ENCODE data around the gene RHNO1.
"Not testable (repeated sequence)": the region's sequence is repeated elsewhere in the genome, so short reads cannot be mapped to it uniquely, and the experiment has no call there.

The RHNO1 gene

DNA sequence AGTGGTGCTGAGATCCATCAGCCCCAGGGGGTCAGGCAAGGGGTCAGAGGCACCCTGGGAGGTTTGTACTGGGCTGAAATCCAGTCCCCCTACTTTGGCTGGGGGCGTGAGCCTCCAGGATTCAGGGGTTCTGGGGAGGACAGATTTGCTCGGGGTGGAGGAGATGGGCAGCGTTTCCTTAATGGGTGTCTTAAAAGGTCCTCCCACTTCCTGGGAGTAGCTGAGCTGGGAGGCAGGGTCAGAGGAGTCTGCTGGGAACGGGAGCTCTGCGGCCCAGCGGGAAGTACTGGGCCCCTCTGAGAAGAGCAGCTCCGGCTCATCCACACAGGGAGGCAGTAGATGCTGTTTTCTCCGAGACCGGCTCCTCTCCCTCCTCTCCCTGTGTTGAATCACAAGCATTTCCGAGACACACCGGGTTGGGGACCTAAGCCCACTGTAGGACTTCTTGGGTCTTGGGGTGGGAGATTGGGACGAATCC, 18.0 kb upstream of the RHNO1 start:
- H3K4me3 ChIP-seq (ENCODE audit: control insufficient read depth in 1 of 7, extremely low read depth in 1 of 7, insufficient read depth in 4 of 7, low read depth in 2 of 7, low read length in 6 of 7) = no peak overlapping the region
- H3K4me1 ChIP-seq (ENCODE audit: control extremely low read depth in 1 of 4, control insufficient read depth in 4 of 4, insufficient read depth in 4 of 4, low read length in 3 of 4) = no peaks in the 10 kb centered on the region
- ChIA-PET POLR2A (no interaction called here), CTCF (no interaction called here)
- 95% methylated on average over 9 of the region's 12 CpGs for WGBS (ENCODE audit: insufficient coverage)
- no peak for DNase-seq
- no peaks in the 10 kb centered on the region for H3K9me3 ChIP-seq (ENCODE audit: control extremely low read depth in 1 of 5, control insufficient read depth in 4 of 5, insufficient read depth in 2 of 5, low read depth in 1 of 5, low read length in 4 of 5)
- H3K27me3 ChIP-seq (replicated peaks in 2 of 5; ENCODE audit: control insufficient read depth in 4 of 5, insufficient read depth in 5 of 5, low read length in 4 of 5) = no peaks in the 10 kb centered on the region
- H3K27ac ChIP-seq (ENCODE audit: insufficient read depth in 1 of 2, low read depth in 1 of 2, low read length in 2 of 2, poor library complexity in 1 of 2, severe bottlenecking in 2 of 2) = no peak overlapping the region
- H3K36me3 ChIP-seq (ENCODE audit: control insufficient read depth in 4 of 4, insufficient read depth in 4 of 4, low read length in 3 of 4) = peaks cover 5 to 49% (median 25%) of the 10 kb centered on the region in 4 experiments

- Histone ChIP-seq H3K9me3 (ENCODE audit: control extremely low read depth in 1 of 5, control insufficient read depth in 4 of 5, insufficient read depth in 2 of 5, low read depth in 1 of 5, low read length in 4 of 5) (no peaks in the 10 kb centered on the region), H3K4me1 (ENCODE audit: control extremely low read depth in 1 of 4, control insufficient read depth in 4 of 4, insufficient read depth in 4 of 4, low read length in 3 of 4) (no peaks in the 10 kb centered on the region), H3K36me3 (ENCODE audit: control insufficient read depth in 4 of 4, insufficient read depth in 4 of 4, low read length in 3 of 4) (peaks cover 10 to 57% (median 34%) of the 10 kb centered on the region in 4 experiments), H3K27me3 (replicated peaks in 2 of 5; ENCODE audit: control insufficient read depth in 4 of 5, insufficient read depth in 5 of 5, low read length in 4 of 5) (no peaks in the 10 kb centered on the region), H3K4me3 (ENCODE audit: control insufficient read depth in 1 of 7, extremely low read depth in 1 of 7, insufficient read depth in 4 of 7, low read depth in 2 of 7, low read length in 6 of 7) (no peak overlapping the region), H3K27ac (ENCODE audit: insufficient read depth in 1 of 2, low read depth in 1 of 2, low read length in 2 of 2, poor library complexity in 1 of 2, severe bottlenecking in 2 of 2) (no peak overlapping the region)
- ChIA-PET POLR2A (no interaction called here), CTCF (interaction anchor here (1.6 kb wide), 1 partner anchor 81 kb away, joined by 3 read pairs; no protein-coding TSS in a partner anchor)
- DNase-seq = no peak
Measured at GRCh38 chr12:2860170-2860569, 16.9 kb upstream of the RHNO1 start.

GRCh38 chr12:2862876-2863275, 14.1 kb upstream of the RHNO1 start:
- CTCF ChIA-PET = interaction anchor here (1.0 to 3.7 kb wide), 2 partner anchors 9 to 10 kb away, joined by 3 to 15 read pairs; no protein-coding TSS in a partner anchor
- no peak for DNase-seq
- no peaks in the 10 kb centered on the region for H3K9me3 ChIP-seq (ENCODE audit: control extremely low read depth in 1 of 5, control insufficient read depth in 4 of 5, insufficient read depth in 2 of 5, low read depth in 1 of 5, low read length in 4 of 5)
- 95% methylated on average over 6 of the region's 7 CpGs for WGBS (ENCODE audit: insufficient coverage)
- H3K36me3 ChIP-seq (ENCODE audit: control insufficient read depth in 4 of 4, insufficient read depth in 4 of 4, low read length in 3 of 4) = peaks cover 17 to 73% (median 45%) of the 10 kb centered on the region in 4 experiments
- H3K27ac ChIP-seq (ENCODE audit: insufficient read depth in 1 of 2, low read depth in 1 of 2, low read length in 2 of 2, poor library complexity in 1 of 2, severe bottlenecking in 2 of 2) = no peak overlapping the region
- H3K27me3 ChIP-seq (replicated peaks in 2 of 5; ENCODE audit: control insufficient read depth in 4 of 5, insufficient read depth in 5 of 5, low read length in 4 of 5) = no peaks in the 10 kb centered on the region
- POLR2A ChIA-PET = no interaction called here
- H3K4me3 ChIP-seq (ENCODE audit: control insufficient read depth in 1 of 7, extremely low read depth in 1 of 7, insufficient read depth in 4 of 7, low read depth in 2 of 7, low read length in 6 of 7) = no peak overlapping the region
- no peaks in the 10 kb centered on the region for H3K4me1 ChIP-seq (ENCODE audit: control extremely low read depth in 1 of 4, control insufficient read depth in 4 of 4, insufficient read depth in 4 of 4, low read length in 3 of 4)

GRCh38 chr12:2863402-2863801, 13.6 kb upstream of the RHNO1 start:
- CTCF ChIA-PET = interaction anchor here (0.9 to 3.7 kb wide), 3 partner anchors 9 to 21 kb away, joined by 3 to 15 read pairs (median 3); no protein-coding TSS in a partner anchor
- 92% methylated on average over 7 of the region's 7 CpGs for WGBS (ENCODE audit: insufficient coverage)

DNA sequence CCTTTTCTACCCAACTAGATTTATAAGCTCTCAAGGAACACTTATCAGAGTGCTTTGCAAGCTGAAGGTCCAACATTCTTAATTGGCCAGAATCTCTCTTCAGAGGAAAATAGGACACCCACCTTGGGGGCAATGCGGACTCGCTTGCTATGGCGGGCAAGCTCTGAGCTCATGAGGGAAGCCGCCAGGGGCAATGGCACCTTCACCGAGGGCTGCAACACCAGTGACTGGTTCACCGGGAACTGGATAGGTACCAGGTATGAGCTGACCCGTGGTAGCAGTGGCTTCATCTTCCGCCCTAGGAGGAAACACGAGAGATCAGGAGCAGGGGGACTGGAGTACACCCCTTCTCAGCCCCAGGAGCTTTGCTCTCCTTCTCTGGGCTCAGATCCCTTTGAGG, 12.8 kb upstream of the RHNO1 start:
- CTCF ChIA-PET = interaction anchor here (0.9 to 3.7 kb wide), 4 partner anchors 10 to 66 kb away, joined by 3 to 15 read pairs (median 4); no protein-coding TSS in a partner anchor
- DNase-seq = no peak
- WGBS (ENCODE audit: insufficient coverage) = 98% methylated on average over 9 of the region's 9 CpGs
- Histone ChIP-seq H3K36me3 (ENCODE audit: control insufficient read depth in 4 of 4, insufficient read depth in 4 of 4, low read length in 3 of 4) (peaks cover 17 to 73% (median 43%) of the 10 kb centered on the region in 4 experiments), H3K4me3 (ENCODE audit: control insufficient read depth in 1 of 7, extremely low read depth in 1 of 7, insufficient read depth in 4 of 7, low read depth in 2 of 7, low read length in 6 of 7) (no peak overlapping the region), H3K27ac (ENCODE audit: insufficient read depth in 1 of 2, low read depth in 1 of 2, low read length in 2 of 2, poor library complexity in 1 of 2, severe bottlenecking in 2 of 2) (no peak overlapping the region), H3K4me1 (ENCODE audit: control extremely low read depth in 1 of 4, control insufficient read depth in 4 of 4, insufficient read depth in 4 of 4, low read length in 3 of 4) (no peaks in the 10 kb centered on the region), H3K27me3 (replicated peaks in 2 of 5; ENCODE audit: control insufficient read depth in 4 of 5, insufficient read depth in 5 of 5, low read length in 4 of 5) (no peaks in the 10 kb centered on the region), H3K9me3 (ENCODE audit: control extremely low read depth in 1 of 5, control insufficient read depth in 4 of 5, insufficient read depth in 2 of 5, low read depth in 1 of 5, low read length in 4 of 5) (no peaks in the 10 kb centered on the region)
- POLR2A ChIA-PET = no interaction called here

More at GRCh38 chr12:2863402-2863801, 13.6 kb upstream of the RHNO1 start:
- H3K36me3 ChIP-seq (ENCODE audit: control insufficient read depth in 4 of 4, insufficient read depth in 4 of 4, low read length in 3 of 4) = peaks cover 17 to 73% (median 46%) of the 10 kb centered on the region in 4 experiments
- H3K4me3 ChIP-seq (ENCODE audit: control insufficient read depth in 1 of 7, extremely low read depth in 1 of 7, insufficient read depth in 4 of 7, low read depth in 2 of 7, low read length in 6 of 7); H3K27ac ChIP-seq (ENCODE audit: insufficient read depth in 1 of 2, low read depth in 1 of 2, low read length in 2 of 2, poor library complexity in 1 of 2, severe bottlenecking in 2 of 2); DNase-seq; H3K4me1 ChIP-seq (ENCODE audit: control extremely low read depth in 1 of 4, control insufficient read depth in 4 of 4, insufficient read depth in 4 of 4, low read length in 3 of 4); H3K27me3 ChIP-seq (replicated peaks in 2 of 5; ENCODE audit: control insufficient read depth in 4 of 5, insufficient read depth in 5 of 5, low read length in 4 of 5); POLR2A ChIA-PET; H3K9me3 ChIP-seq (ENCODE audit: control extremely low read depth in 1 of 5, control insufficient read depth in 4 of 5, insufficient read depth in 2 of 5, low read depth in 1 of 5, low read length in 4 of 5): not testable (repeated sequence)

DNA sequence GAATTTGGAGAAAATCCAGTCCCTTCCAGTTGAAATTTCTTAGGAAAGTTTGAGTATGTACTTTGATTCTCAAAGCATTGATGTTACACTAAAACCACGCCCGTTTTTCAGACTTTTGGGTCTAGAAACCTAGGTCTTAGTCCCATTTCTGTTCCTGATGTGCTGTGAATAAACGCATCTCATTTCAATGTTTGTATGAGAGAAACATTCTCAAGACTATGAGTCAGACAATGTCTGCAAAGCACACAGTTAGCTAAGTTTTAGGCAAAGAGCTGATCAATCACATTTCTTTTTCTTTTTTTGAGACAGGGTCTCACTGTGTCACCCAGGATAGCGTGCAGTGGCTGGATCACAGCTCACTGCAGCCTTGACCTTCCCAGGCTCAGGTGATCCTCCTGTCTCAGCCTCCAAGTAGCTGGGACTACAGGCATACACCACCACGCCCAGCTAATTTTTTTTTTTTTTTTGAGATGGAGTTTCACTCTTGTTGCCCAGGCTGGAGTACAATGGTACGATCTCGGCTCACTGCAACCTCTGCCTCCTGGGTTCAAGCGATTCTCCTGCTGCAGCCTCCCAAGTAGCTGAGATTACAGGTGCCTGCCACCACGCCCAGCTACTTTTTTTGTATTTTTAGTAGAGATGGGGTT, 7.9 kb upstream of the RHNO1 start:
- H3K36me3 ChIP-seq (ENCODE audit: control insufficient read depth in 4 of 4, insufficient read depth in 4 of 4, low read length in 3 of 4) = peaks cover 17 to 74% (median 45%) of the 10 kb centered on the region in 4 experiments
- CTCF ChIA-PET = interaction anchor here (0.9 to 1.6 kb wide), 4 partner anchors 15 to 30 kb away, joined by 3 to 5 read pairs (median 4); no protein-coding TSS in a partner anchor
- not testable (repeated sequence) for H3K27me3 ChIP-seq (replicated peaks in 2 of 5; ENCODE audit: control insufficient read depth in 4 of 5, insufficient read depth in 5 of 5, low read length in 4 of 5)

DNA sequence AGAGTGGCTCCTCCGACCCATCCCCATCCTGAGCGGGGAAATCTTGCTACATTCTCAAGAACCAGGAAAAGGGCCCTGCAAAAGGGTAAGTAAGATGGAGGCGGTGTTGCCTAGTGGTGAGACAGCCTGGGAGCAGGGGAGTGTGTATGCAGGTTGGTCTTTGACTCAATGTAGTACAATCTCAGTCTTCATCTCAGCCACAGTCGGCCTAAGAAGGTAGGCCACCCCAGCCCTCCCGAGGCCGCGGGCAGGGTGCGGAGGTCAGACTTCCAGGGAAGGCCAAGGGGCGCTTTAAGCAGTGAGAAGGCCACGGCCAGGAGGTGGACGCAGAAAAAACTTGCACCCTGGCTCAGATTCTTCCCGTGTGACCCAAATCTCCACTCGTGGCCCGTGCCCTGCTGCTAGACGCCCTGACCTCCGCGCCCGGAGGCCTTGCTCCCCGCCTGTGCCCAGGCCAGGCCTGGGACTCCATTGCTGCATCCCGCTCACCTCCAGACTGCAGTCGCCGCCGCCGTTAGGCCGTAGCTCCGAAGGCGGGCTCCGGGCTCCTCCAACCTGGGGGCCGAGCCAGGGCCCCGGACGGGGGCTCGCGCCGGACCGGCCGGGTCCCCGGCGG, 484 bp upstream of the RHNO1 start:
- ChIA-PET CTCF (no interaction called here), POLR2A (interaction anchor here (0.5 to 2.2 kb wide), 4 partner anchors 14 to 185 kb away, joined by 3 to 7 read pairs (median 4); partner anchors contain the start of gene TULP3)
- Histone ChIP-seq H3K27me3 (replicated peaks in 2 of 5; ENCODE audit: control insufficient read depth in 4 of 5, insufficient read depth in 5 of 5, low read length in 4 of 5) (no peaks in the 10 kb centered on the region), H3K4me3 (ENCODE audit: control insufficient read depth in 1 of 7, extremely low read depth in 1 of 7, insufficient read depth in 4 of 7, low read depth in 2 of 7, low read length in 6 of 7) (peak overlapping the region; percentile 78 to 99 (median 96)), H3K4me1 (ENCODE audit: control extremely low read depth in 1 of 4, control insufficient read depth in 4 of 4, insufficient read depth in 4 of 4, low read length in 3 of 4) (peaks cover 12 to 20% (median 18%) of the 10 kb centered on the region in 4 experiments), H3K9me3 (ENCODE audit: control extremely low read depth in 1 of 5, control insufficient read depth in 4 of 5, insufficient read depth in 2 of 5, low read depth in 1 of 5, low read length in 4 of 5) (no peaks in the 10 kb centered on the region), H3K36me3 (ENCODE audit: control insufficient read depth in 4 of 4, insufficient read depth in 4 of 4, low read length in 3 of 4) (peaks cover 2 to 37% (median 10%) of the 10 kb centered on the region in 4 experiments), H3K27ac (ENCODE audit: insufficient read depth in 1 of 2, low read depth in 1 of 2, low read length in 2 of 2, poor library complexity in 1 of 2, severe bottlenecking in 2 of 2) (peak overlapping the region; percentile 85 to 95)
- DNase-seq = peak in 2 of 3 donors; percentile 17 to 24
- 2% methylated on average over 33 of the region's 38 CpGs for WGBS (ENCODE audit: insufficient coverage)

More for the DNA sequence above, 7.9 kb upstream of the RHNO1 start:
- DNase-seq; H3K9me3 ChIP-seq (ENCODE audit: control extremely low read depth in 1 of 5, control insufficient read depth in 4 of 5, insufficient read depth in 2 of 5, low read depth in 1 of 5, low read length in 4 of 5); POLR2A ChIA-PET; H3K27ac ChIP-seq (ENCODE audit: insufficient read depth in 1 of 2, low read depth in 1 of 2, low read length in 2 of 2, poor library complexity in 1 of 2, severe bottlenecking in 2 of 2); H3K4me1 ChIP-seq (ENCODE audit: control extremely low read depth in 1 of 4, control insufficient read depth in 4 of 4, insufficient read depth in 4 of 4, low read length in 3 of 4); H3K4me3 ChIP-seq (ENCODE audit: control insufficient read depth in 1 of 7, extremely low read depth in 1 of 7, insufficient read depth in 4 of 7, low read depth in 2 of 7, low read length in 6 of 7): not testable (repeated sequence)
- WGBS (ENCODE audit: insufficient coverage) = 92% methylated on average over 4 of the region's 9 CpGs
